ENCODE measurements around the gene NRXN3. TPM values are rescaled to one million over a fixed set of nuclear protein-coding genes. Genes with fewer than 3 reads are reported as not detected.
"Not testable (repeated sequence)": the region's sequence is repeated elsewhere in the genome, so short reads cannot be mapped to it uniquely, and the experiment has no call there.

NRXN3 gene
- total RNA-seq, 4 donors from 2014 or later, result 0.04 to 0.16 TPM; not detected in 2

DNA sequence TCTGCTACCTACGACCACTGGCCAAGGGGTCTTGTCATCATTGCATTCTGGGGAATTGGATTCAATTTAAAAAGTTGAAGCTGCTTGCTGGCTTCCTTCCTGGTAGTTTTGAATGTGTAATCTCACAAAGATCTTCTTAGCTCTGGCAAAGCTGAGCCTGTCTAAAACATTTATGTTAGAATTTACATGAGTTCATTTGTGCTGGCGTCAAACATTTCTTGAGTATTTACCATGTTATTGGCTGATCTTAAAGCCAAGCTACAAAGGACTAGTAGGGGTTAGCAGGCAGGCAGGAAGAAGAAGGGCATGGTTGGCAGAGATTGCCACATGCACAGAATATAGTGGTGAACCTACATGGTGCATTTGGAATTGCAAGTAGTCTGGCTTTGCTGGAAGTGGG lies 1596.3 kb downstream of the NRXN3 start:
- intact Hi-C loops (cut with DNase I; ENCODE audit: low total_unique reads) (no loop called here), in situ Hi-C loops (cut with MboI; ENCODE audit: low sequenced_read_pairs in 4 of 4) (no loop called here)
- Histone ChIP-seq H3K36me3 (no peaks in the 10 kb centered on the region), H3K4me1 (no peaks in the 10 kb centered on the region), H3K4me3 (no peak overlapping the region), H3K9me3 (no peaks in the 10 kb centered on the region), H3K27ac (no peak overlapping the region), H3K27me3 (no peaks in the 10 kb centered on the region)
- no peak for DNase-seq
- ATAC-seq, result no peak
- no peak for TF ChIP-seq POLR2A (IDR thresholded peaks at IDR 0.05)
- TF ChIP-seq, protein P1, sequence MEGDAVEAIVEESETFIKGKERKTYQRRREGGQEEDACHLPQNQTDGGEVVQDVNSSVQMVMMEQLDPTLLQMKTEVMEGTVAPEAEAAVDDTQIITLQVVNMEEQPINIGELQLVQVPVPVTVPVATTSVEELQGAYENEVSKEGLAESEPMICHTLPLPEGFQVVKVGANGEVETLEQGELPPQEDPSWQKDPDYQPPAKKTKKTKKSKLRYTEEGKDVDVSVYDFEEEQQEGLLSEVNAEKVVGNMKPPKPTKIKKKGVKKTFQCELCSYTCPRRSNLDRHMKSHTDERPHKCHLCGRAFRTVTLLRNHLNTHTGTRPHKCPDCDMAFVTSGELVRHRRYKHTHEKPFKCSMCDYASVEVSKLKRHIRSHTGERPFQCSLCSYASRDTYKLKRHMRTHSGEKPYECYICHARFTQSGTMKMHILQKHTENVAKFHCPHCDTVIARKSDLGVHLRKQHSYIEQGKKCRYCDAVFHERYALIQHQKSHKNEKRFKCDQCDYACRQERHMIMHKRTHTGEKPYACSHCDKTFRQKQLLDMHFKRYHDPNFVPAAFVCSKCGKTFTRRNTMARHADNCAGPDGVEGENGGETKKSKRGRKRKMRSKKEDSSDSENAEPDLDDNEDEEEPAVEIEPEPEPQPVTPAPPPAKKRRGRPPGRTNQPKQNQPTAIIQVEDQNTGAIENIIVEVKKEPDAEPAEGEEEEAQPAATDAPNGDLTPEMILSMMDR (IDR thresholded peaks at IDR 0.05 in 4 of 5, conservative IDR thresholded peaks at IDR 0.05 in 1 of 5), result no peak

DNA sequence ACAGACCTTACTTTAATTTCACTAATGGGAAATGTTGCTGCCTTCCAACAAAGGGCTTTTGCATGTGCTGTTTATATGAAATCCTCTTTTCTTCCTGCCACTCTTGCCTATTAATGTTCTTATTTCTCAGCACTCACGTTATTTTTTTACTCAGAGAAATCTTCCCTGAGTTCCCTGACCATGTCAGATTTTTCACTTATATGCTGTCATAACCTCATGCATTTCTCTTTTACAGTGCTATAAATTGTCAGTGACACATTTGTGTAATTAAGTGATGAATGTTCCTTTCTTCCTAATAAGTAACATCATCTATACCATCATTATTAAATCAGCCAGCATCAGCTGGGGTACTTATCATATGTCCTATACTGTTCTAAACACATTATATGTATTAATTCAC lies 1597.1 kb downstream of the NRXN3 start:
- no peaks in the 10 kb centered on the region for H3K9me3 ChIP-seq
- H3K27ac ChIP-seq, result no peak overlapping the region
- TF ChIP-seq, protein P1 (IDR thresholded peaks at IDR 0.05 in 4 of 5, conservative IDR thresholded peaks at IDR 0.05 in 1 of 5), result no peak
- TF ChIP-seq POLR2A (IDR thresholded peaks at IDR 0.05), result no peak
- DNase-seq (no peak), ATAC-seq (no peak)
- no peak overlapping the region for H3K4me3 ChIP-seq
- no peaks in the 10 kb centered on the region for H3K27me3 ChIP-seq
- intact Hi-C loops (cut with DNase I; ENCODE audit: low total_unique reads) (no loop called here), in situ Hi-C loops (cut with MboI; ENCODE audit: low sequenced_read_pairs in 4 of 4) (no loop called here)
- H3K36me3 ChIP-seq, result no peaks in the 10 kb centered on the region
- H3K4me1 ChIP-seq, result no peaks in the 10 kb centered on the region

DNA sequence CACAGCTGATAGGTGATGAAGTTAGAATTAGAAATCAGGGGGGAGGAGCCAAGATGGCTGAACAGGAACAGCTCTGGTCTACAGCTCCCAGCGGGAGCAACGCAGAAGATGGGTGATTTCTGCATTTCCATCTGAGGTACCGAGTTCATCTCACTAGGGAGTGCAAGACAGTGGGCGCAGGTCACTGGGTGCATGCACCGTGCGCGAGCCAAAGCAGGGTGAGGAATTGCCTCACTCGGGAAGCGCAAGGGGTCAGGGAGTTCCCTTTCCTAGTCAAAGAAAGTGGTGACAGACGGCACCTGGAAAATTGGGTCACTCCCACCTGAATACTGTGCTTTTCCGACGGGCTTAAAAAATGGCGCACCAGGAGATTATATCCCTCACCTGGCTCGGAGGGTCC lies 1597.5 kb downstream of the NRXN3 start:
- H3K4me1 ChIP-seq; DNase-seq; H3K4me3 ChIP-seq; H3K27ac ChIP-seq; H3K27me3 ChIP-seq; intact Hi-C loops (cut with DNase I; ENCODE audit: low total_unique reads); ATAC-seq; in situ Hi-C loops (cut with MboI; ENCODE audit: low sequenced_read_pairs in 4 of 4); H3K9me3 ChIP-seq; H3K36me3 ChIP-seq: not testable (repeated sequence)

DNA sequence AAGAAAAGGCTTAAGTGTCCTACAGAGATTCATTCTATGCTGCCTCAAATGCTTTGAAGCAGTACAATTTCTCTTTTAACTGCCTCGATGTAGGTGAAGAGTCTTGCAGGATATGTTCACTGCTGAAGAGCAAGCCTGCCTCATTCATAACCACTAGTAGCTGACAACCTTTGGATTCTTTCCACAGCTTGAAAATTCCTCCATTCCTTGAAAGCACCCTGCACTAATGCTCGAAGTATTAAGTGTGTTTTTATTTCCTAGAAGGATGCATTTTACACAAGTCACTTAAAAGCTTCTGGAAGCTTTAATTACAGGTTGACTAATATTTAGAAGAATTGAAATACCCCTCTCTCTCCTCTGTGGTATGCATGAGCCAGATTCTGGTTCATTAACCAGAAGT lies 1611.7 kb downstream of the NRXN3 start:
- intact Hi-C loops (cut with DNase I; ENCODE audit: low total_unique reads), result no loop called here
- ATAC-seq (no peak), DNase-seq (no peak)
- no peaks in the 10 kb centered on the region for H3K9me3 ChIP-seq
- no peaks in the 10 kb centered on the region for H3K4me1 ChIP-seq
- no peaks in the 10 kb centered on the region for H3K27me3 ChIP-seq
- H3K4me3 ChIP-seq, result no peak overlapping the region
- H3K36me3 ChIP-seq, result no peaks in the 10 kb centered on the region
- TF ChIP-seq, protein P1 (IDR thresholded peaks at IDR 0.05 in 4 of 5, conservative IDR thresholded peaks at IDR 0.05 in 1 of 5), result no peak
- TF ChIP-seq POLR2A (IDR thresholded peaks at IDR 0.05), result no peak
- in situ Hi-C loops (cut with MboI; ENCODE audit: low sequenced_read_pairs in 4 of 4), result no loop called here
- H3K27ac ChIP-seq, result no peak overlapping the region

DNA sequence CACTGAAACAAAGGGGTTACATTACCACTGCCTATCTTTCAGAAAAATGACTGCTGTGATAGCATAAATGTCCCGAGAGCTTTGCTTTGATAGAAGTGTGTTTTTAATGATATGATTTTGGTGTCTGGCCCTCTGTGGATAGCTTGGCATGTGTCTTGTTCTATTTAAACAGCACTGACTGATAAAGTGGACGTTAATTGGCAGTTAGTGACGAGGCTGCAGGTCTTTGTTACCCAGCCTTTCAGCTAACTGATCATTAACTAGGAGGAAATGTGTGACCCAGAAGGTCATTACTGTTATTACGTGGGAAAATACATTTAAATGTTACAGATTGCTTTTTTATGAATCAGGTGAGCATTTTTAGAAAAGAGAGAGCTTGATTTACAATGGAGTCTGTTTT lies 1612.9 kb downstream of the NRXN3 start:
- Histone ChIP-seq H3K9me3 (no peaks in the 10 kb centered on the region), H3K27ac (no peak overlapping the region), H3K27me3 (no peaks in the 10 kb centered on the region), H3K4me3 (no peak overlapping the region), H3K36me3 (no peaks in the 10 kb centered on the region), H3K4me1 (no peaks in the 10 kb centered on the region)
- no peak for DNase-seq
- TF ChIP-seq, protein P1 (IDR thresholded peaks at IDR 0.05 in 4 of 5, conservative IDR thresholded peaks at IDR 0.05 in 1 of 5), result no peak
- TF ChIP-seq POLR2A (IDR thresholded peaks at IDR 0.05), result no peak
- intact Hi-C loops (cut with DNase I; ENCODE audit: low total_unique reads), result no loop called here
- in situ Hi-C loops (cut with MboI; ENCODE audit: low sequenced_read_pairs in 4 of 4), result no loop called here
- ATAC-seq, result no peak
